Activated CD4-positive, alpha-beta T cell treated with anti-CD3 and anti-CD28 coated beads for 36 hours (primary cell): ENCODE results near the gene LOXHD1. TPM values are rescaled to one million over a fixed set of nuclear protein-coding genes. Genes with fewer than 3 reads are reported as not detected.

Experiments
- ATAC-seq: fragments of 200-7000 bp; cut with Tn5 transposase; one replicate; pipeline ENCODE4 v1.10.0; 2021; ENCODE audit warnings: mild to moderate bottlenecking, moderate library complexity
- CTCF ChIA-PET: fragments of 350-600 bp; sonication (Branson Sonifier 250); formaldehyde crosslinking; loops from one replicate; lab custom pipeline; 2021; ENCODE audit warnings: antibody characterized with exemption; lab: Charles Lee
- POLR2A ChIA-PET: fragments of 350-600 bp; sonication (Branson Sonifier 250); formaldehyde crosslinking; loops from one replicate; lab custom pipeline; 2021; ENCODE audit warnings: antibody characterized with exemption, inconsistent platforms; lab: Charles Lee
- DNase-seq: peaks from one replicate; pipeline ENCODE4 v3.0.0-alpha.2; 2020
- H3K27ac Mint-ChIP-seq: one replicate; pipeline ENCODE4 v1.8.0; 2021; ENCODE audit warnings: mixed read lengths
- H3K27me3 Mint-ChIP-seq: one replicate; pipeline ENCODE4 v1.8.0; 2021; ENCODE audit warnings: mixed read lengths
- H3K36me3 Mint-ChIP-seq: one replicate; pipeline ENCODE4 v1.8.0; 2021; ENCODE audit warnings: low read depth, mixed read lengths
- H3K4me1 Mint-ChIP-seq: one replicate; pipeline ENCODE4 v1.8.0; 2021; ENCODE audit warnings: mixed read lengths
- H3K4me3 Mint-ChIP-seq: one replicate; pipeline ENCODE4 v1.8.0; 2021; ENCODE audit warnings: mild to moderate bottlenecking, moderate library complexity, mixed read lengths
- H3K9me3 Mint-ChIP-seq: one replicate; pipeline ENCODE4 v1.8.0; 2021; ENCODE audit warnings: low read depth, mixed read lengths
- intact Hi-C, 2 experiments: fragments of 100-400 bp; cut with DNase I in 1 of 2; cut with micrococcal nuclease in 1 of 2; formaldehyde crosslinking; loops; one replicate each; pipeline versions ENCODE4 v1.14.2 to v1.15.1; 2022 to 2024; cut with DNase I, micrococcal nuclease
- total RNA-seq, 2 experiments: library from RNA; stranded (reverse); gene quantifications; one replicate each; pipeline ENCODE4 v1.2.3, GENCODE V29; 2021

Gene LOXHD1
- total RNA-seq, 2 experiments from 2014 or later = 0.05 to 0.07 TPM

- intact Hi-C loops = no loop called here
- ATAC-seq (no peak), DNase-seq (no peak)
- ChIA-PET CTCF (interaction anchor here (0.7 to 0.8 kb wide), 2 partner anchors 13 to 15 kb away, joined by 3 to 4 read pairs; no protein-coding TSS in a partner anchor), POLR2A (no interaction called here)
- no peaks in the 10 kb centered on the region for H3K9me3 Mint-ChIP-seq
- no peaks in the 10 kb centered on the region for H3K36me3 Mint-ChIP-seq
- H3K4me1 Mint-ChIP-seq = no peaks in the 10 kb centered on the region
- no peaks in the 10 kb centered on the region for H3K27me3 Mint-ChIP-seq
- H3K4me3 Mint-ChIP-seq = no peak overlapping the region
- no peak overlapping the region for H3K27ac Mint-ChIP-seq
These were observed 82.8 kb downstream of the LOXHD1 start for GRCh38 chr18:46574000-46574742.

GRCh38 chr18:46573156-46573555 lies 83.9 kb downstream of the LOXHD1 start:
- no peaks in the 10 kb centered on the region for H3K9me3 Mint-ChIP-seq
- no peaks in the 10 kb centered on the region for H3K36me3 Mint-ChIP-seq
- H3K27ac Mint-ChIP-seq = no peak overlapping the region
- intact Hi-C loops = no loop called here
- no peaks in the 10 kb centered on the region for H3K4me1 Mint-ChIP-seq
- POLR2A ChIA-PET = interaction anchor here (0.6 kb wide), 1 partner anchor 1057 kb away, joined by 3 read pairs; no protein-coding TSS in a partner anchor
- CTCF ChIA-PET = no interaction called here
- DNase-seq (no peak), ATAC-seq (no peak)
- H3K27me3 Mint-ChIP-seq = no peaks in the 10 kb centered on the region
- H3K4me3 Mint-ChIP-seq = no peak overlapping the region

GRCh38 chr18:46571756-46572155 lies 85.3 kb downstream of the LOXHD1 start:
- Mint-ChIP-seq H3K4me1 (no peaks in the 10 kb centered on the region), H3K27ac (no peak overlapping the region), H3K36me3 (no peaks in the 10 kb centered on the region), H3K9me3 (no peaks in the 10 kb centered on the region), H3K4me3 (no peak overlapping the region), H3K27me3 (no peaks in the 10 kb centered on the region)
- ChIA-PET POLR2A (no interaction called here), CTCF (interaction anchor here (0.7 kb wide), 1 partner anchor 8 kb away, joined by 3 read pairs; no protein-coding TSS in a partner anchor)
- DNase-seq (no peak), ATAC-seq (no peak)
- intact Hi-C loops = no loop called here

GRCh38 chr18:46570666-46571065 lies 86.4 kb downstream of the LOXHD1 start:
- no peak for ATAC-seq
- POLR2A ChIA-PET = interaction anchor here (0.6 kb wide), 1 partner anchor 29 kb away, joined by 3 read pairs; no protein-coding TSS in a partner anchor
- no peaks in the 10 kb centered on the region for H3K9me3 Mint-ChIP-seq
- H3K27ac Mint-ChIP-seq = no peak overlapping the region
- no peak for DNase-seq
- CTCF ChIA-PET = interaction anchor here (1.6 kb wide), 1 partner anchor 10 kb away, joined by 3 read pairs; no protein-coding TSS in a partner anchor
- no peak overlapping the region for H3K4me3 Mint-ChIP-seq
- no peaks in the 10 kb centered on the region for H3K36me3 Mint-ChIP-seq
- intact Hi-C loops = no loop called here
- H3K27me3 Mint-ChIP-seq = no peaks in the 10 kb centered on the region
- no peaks in the 10 kb centered on the region for H3K4me1 Mint-ChIP-seq

GRCh38 chr18:46570134-46570533 lies 86.9 kb downstream of the LOXHD1 start:
- Mint-ChIP-seq H3K36me3 (no peaks in the 10 kb centered on the region), H3K4me1 (no peaks in the 10 kb centered on the region), H3K9me3 (no peaks in the 10 kb centered on the region), H3K27ac (no peak overlapping the region), H3K4me3 (no peak overlapping the region), H3K27me3 (peaks cover 2% of the 10 kb centered on the region)
- ATAC-seq (no peak), DNase-seq (no peak)
- ChIA-PET POLR2A (interaction anchor here (0.6 kb wide), 1 partner anchor 30 kb away, joined by 3 read pairs; no protein-coding TSS in a partner anchor), CTCF (interaction anchor here (1.6 kb wide), 1 partner anchor 10 kb away, joined by 3 read pairs; no protein-coding TSS in a partner anchor)
- intact Hi-C loops = no loop called here

- intact Hi-C loops = no loop called here
- H3K9me3 Mint-ChIP-seq = no peaks in the 10 kb centered on the region
- H3K4me1 Mint-ChIP-seq = no peaks in the 10 kb centered on the region
- CTCF ChIA-PET = no interaction called here
- no peak overlapping the region for H3K4me3 Mint-ChIP-seq
- no peak overlapping the region for H3K27ac Mint-ChIP-seq
- DNase-seq = no peak
- H3K27me3 Mint-ChIP-seq = peaks cover 2% of the 10 kb centered on the region
- POLR2A ChIA-PET = no interaction called here
- no peak for ATAC-seq
- no peaks in the 10 kb centered on the region for H3K36me3 Mint-ChIP-seq
These were observed 87.8 kb downstream of the LOXHD1 start for GRCh38 chr18:46569211-46569610.

- CTCF ChIA-PET = no interaction called here
- no peaks in the 10 kb centered on the region for H3K4me1 Mint-ChIP-seq
These were observed 89.8 kb downstream of the LOXHD1 start for GRCh38 chr18:46567196-46567595.

GRCh38 chr18:46566111-46566510 lies 90.9 kb downstream of the LOXHD1 start:
- no peak overlapping the region for H3K4me3 Mint-ChIP-seq
- no peaks in the 10 kb centered on the region for H3K36me3 Mint-ChIP-seq
- ChIA-PET POLR2A (no interaction called here), CTCF (no interaction called here)
- DNase-seq (no peak), ATAC-seq (no peak)
- intact Hi-C loops = no loop called here
- peaks cover 2% of the 10 kb centered on the region for H3K27me3 Mint-ChIP-seq
- H3K4me1 Mint-ChIP-seq = no peaks in the 10 kb centered on the region
- H3K27ac Mint-ChIP-seq = no peak overlapping the region
- H3K9me3 Mint-ChIP-seq = no peaks in the 10 kb centered on the region

More at GRCh38 chr18:46567196-46567595, 89.8 kb downstream of the LOXHD1 start:
- Mint-ChIP-seq H3K27me3 (peaks cover 2% of the 10 kb centered on the region), H3K4me3 (no peak overlapping the region), H3K36me3 (no peaks in the 10 kb centered on the region), H3K9me3 (no peaks in the 10 kb centered on the region), H3K27ac (no peak overlapping the region)
- intact Hi-C loops = no loop called here
- no peak for DNase-seq
- no peak for ATAC-seq
- POLR2A ChIA-PET = no interaction called here

- POLR2A ChIA-PET = no interaction called here
- peaks cover 2% of the 10 kb centered on the region for H3K27me3 Mint-ChIP-seq
- no peak overlapping the region for H3K4me3 Mint-ChIP-seq
- no peak for DNase-seq
- ATAC-seq = no peak
- intact Hi-C loops = no loop called here
- H3K9me3 Mint-ChIP-seq = no peaks in the 10 kb centered on the region
- no peak overlapping the region for H3K27ac Mint-ChIP-seq
- CTCF ChIA-PET = no interaction called here
- no peaks in the 10 kb centered on the region for H3K36me3 Mint-ChIP-seq
- no peaks in the 10 kb centered on the region for H3K4me1 Mint-ChIP-seq
These were observed 91.8 kb downstream of the LOXHD1 start for GRCh38 chr18:46565256-46565655.

- intact Hi-C loops = no loop called here
- ATAC-seq (no peak), DNase-seq (no peak)
- Mint-ChIP-seq H3K36me3 (no peaks in the 10 kb centered on the region), H3K27ac (no peak overlapping the region), H3K4me1 (no peaks in the 10 kb centered on the region), H3K9me3 (no peaks in the 10 kb centered on the region), H3K4me3 (no peak overlapping the region), H3K27me3 (peaks cover 2% of the 10 kb centered on the region)
- ChIA-PET CTCF (no interaction called here), POLR2A (no interaction called here)
These were observed 93.7 kb downstream of the LOXHD1 start for GRCh38 chr18:46563317-46563716.

- ChIA-PET POLR2A (no interaction called here), CTCF (no interaction called here)
- Mint-ChIP-seq H3K27ac (no peak overlapping the region), H3K27me3 (peaks cover 2% of the 10 kb centered on the region), H3K9me3 (no peaks in the 10 kb centered on the region), H3K36me3 (no peaks in the 10 kb centered on the region), H3K4me3 (no peak overlapping the region), H3K4me1 (no peaks in the 10 kb centered on the region)
- ATAC-seq (no peak), DNase-seq (no peak)
- intact Hi-C loops = no loop called here
These were observed 94.3 kb downstream of the LOXHD1 start for GRCh38 chr18:46562674-46563192.

GRCh38 chr18:46560671-46561045 lies 96.4 kb downstream of the LOXHD1 start:
- CTCF ChIA-PET = interaction anchor here (0.6 to 1.1 kb wide), 2 partner anchors 10 to 14 kb away, joined by 3 to 4 read pairs; no protein-coding TSS in a partner anchor

More at GRCh38 chr18:46560671-46561045, 96.4 kb downstream of the LOXHD1 start:
- Mint-ChIP-seq H3K36me3 (no peaks in the 10 kb centered on the region), H3K27me3 (peaks cover 2% of the 10 kb centered on the region), H3K4me3 (no peak overlapping the region), H3K9me3 (no peaks in the 10 kb centered on the region), H3K27ac (no peak overlapping the region), H3K4me1 (no peaks in the 10 kb centered on the region)
- ATAC-seq (no peak), DNase-seq (no peak)
- POLR2A ChIA-PET = no interaction called here
- intact Hi-C loops = no loop called here
